NOMO-1 treated with dmso at 0.1 percent for 144 hours (cell line): Measurements from ENCODE around the gene ZBTB4.

ENCODE experiments used
- DNase-seq: peaks from one replicate; lab custom pipeline; 2025; ENCODE audit not compliant: unreplicated experiment; lab: John Stamatoyannopoulos, UW

The ZBTB4 gene

DNA sequence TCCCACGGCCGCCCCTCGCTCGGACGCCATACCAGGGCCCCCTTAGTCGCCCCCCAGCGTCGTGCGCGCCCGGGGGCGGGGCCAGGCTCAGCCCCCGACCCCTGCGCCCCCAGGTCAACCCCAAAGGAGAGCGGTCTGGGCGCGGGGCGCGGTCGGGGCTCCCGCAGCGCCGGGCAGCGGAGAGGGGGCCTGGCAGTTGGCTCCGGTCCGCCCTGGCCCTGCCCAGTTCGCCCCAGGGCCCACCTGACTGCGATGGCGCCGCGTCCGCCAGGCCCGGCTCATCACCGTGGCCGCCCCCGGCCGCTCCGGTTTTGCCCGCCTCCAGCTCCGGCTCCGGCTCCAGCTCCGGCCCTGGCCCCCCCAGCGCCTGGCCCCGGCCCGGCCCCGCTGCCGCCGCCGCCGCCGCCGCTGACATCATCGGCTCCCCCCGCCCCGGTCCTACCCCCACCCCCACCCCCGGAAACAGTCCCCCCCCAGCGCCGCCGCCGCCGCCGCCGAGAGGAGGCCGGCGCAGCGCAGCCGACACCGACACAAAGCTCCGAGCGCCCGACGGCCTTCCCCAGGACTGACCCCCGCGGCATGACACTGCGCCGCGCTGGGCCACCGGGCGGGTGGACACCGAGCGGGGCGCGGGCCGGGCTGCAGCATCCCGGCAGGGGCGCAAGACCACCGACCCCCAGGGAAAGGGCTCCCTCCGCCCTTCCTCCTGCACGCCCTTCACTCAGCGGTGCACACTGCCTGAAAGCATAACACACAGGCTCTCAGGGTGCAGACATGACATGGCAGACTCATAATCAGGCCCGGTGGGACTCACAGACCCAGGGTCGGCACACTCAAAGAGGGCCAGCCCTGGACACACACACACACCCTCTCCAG lies at the start of gene ZBTB4:
TSS of gene ZBTB4 (minus strand) at position 419 of the 876 bp plus-strand sequence. CDS start 12,830 bp downstream, outside the sequence.
- DNase-seq = no peak

DNA sequence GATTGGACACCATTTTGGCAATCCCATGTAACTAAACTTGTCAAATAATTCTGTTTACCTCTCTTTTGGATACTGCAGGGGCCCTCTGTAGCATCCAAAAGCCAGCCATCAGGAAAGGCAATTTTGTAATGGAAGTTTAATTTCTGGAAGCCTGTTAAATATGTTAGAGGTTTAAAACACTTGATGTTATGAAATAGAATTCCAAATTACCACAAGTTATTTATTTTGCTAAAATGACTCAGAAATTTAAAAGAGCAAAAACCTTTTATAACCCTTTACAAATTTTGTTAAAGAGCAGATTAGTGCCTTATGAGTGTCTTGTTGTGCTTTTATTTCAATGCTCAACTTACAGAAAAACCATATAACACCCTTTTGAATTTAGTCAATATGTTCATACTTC lies 49.4 kb upstream of the ZBTB4 start:
- no peak for DNase-seq

GRCh38 chr17:7523033-7523432 lies 43.6 kb upstream of the ZBTB4 start:
- DNase-seq = no peak

GRCh38 chr17:7515911-7516610 lies 36.6 kb upstream of the ZBTB4 start:
- DNase-seq = no peak

DNA sequence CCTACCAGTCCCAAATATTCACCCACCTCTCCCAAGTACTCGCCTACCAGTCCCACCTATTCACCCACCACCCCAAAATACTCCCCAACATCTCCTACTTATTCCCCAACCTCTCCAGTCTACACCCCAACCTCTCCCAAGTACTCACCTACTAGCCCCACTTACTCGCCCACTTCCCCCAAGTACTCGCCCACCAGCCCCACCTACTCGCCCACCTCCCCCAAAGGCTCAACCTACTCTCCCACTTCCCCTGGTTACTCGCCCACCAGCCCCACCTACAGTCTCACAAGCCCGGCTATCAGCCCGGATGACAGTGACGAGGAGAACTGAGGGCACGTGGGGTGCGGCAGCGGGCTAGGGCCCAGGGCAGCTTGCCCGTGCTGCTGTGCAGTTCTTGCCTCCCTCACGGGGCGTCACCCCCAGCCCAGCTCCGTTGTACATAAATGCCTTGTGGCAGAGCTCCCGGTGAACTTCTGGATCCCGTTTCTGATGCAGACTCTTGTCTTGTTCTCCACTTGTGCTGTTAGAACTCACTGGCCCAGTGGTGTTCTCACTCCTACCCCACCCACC lies 34.5 kb upstream of the ZBTB4 start:
- DNase-seq = no peak

- no peak for DNase-seq
These were observed 33.6 kb upstream of the ZBTB4 start for GRCh38 chr17:7512824-7513540.

DNA sequence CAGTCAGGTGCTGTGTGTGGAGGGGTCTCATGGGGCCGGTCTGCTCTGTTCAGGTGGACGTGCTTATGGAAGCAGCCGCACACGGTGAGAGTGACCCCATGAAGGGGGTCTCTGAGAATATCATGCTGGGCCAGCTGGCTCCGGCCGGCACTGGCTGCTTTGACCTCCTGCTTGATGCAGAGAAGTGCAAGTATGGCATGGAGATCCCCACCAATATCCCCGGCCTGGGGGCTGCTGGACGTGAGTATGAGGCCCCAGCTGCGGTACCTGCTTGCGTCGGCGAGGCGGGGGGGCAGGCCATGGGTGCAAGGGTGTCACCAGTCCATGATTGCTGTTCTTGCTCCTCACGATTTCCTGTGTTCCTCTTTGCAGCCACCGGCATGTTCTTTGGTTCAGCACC lies 32.7 kb upstream of the ZBTB4 start:
- DNase-seq = no peak

DNA sequence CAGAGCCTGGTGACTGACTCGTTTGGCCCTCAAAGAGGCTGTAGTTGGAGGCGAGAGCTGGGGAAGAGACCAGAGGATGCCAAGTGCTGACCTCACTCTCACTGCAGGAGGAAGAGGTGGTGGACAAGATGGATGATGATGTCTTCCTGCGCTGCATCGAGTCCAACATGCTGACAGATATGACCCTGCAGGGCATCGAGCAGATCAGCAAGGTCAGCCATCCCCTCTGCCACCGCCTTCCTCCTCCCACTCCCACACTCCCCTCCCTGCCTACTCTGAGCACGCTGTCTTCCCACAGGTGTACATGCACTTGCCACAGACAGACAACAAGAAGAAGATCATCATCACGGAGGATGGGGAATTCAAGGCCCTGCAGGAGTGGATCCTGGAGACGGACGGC lies 31.7 kb upstream of the ZBTB4 start:
- DNase-seq = no peak

DNA sequence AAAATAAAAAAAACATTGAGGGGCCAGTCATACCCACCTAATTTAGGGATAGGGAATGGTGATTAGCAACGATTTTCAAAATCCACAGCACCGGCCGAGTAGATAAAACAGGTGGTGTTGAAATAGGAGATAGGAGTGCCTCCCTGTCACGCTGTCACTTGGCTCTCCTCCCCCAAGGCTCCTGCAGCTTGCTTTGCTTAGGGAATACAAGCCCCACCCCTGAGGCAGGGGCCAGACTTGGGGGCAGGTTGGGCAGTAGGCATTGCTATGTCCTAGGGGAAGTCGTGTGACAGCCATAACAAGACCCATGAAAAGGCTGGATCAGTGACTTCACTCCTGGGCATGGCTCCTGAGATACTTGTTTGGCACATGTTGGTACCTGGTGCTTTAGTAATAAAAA lies 30.5 kb upstream of the ZBTB4 start:
- no peak for DNase-seq

GRCh38 chr17:7508846-7509245 lies 29.4 kb upstream of the ZBTB4 start:
- DNase-seq = no peak

- DNase-seq = no peak
These were observed 28.7 kb upstream of the ZBTB4 start for GRCh38 chr17:7508145-7508544.

DNA sequence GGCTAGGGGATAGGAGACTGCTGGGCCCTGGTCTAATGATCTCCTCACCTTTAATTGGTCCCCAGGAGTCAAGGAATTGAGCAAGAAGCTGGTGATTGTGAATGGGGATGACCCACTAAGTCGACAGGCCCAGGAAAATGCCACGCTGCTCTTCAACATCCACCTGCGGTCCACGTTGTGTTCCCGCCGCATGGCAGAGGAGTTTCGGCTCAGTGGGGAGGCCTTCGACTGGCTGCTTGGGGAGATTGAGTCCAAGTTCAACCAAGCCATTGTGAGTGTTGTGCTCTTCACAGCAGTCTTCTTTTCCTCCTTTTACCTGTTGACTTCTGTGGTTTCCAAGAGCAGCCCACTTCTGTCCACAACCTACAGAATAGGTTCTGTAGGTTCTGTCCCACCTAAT lies 24.1 kb upstream of the ZBTB4 start:
- no peak for DNase-seq

- no peak for DNase-seq
These were observed 23.6 kb upstream of the ZBTB4 start for GRCh38 chr17:7502987-7503386.

DNA sequence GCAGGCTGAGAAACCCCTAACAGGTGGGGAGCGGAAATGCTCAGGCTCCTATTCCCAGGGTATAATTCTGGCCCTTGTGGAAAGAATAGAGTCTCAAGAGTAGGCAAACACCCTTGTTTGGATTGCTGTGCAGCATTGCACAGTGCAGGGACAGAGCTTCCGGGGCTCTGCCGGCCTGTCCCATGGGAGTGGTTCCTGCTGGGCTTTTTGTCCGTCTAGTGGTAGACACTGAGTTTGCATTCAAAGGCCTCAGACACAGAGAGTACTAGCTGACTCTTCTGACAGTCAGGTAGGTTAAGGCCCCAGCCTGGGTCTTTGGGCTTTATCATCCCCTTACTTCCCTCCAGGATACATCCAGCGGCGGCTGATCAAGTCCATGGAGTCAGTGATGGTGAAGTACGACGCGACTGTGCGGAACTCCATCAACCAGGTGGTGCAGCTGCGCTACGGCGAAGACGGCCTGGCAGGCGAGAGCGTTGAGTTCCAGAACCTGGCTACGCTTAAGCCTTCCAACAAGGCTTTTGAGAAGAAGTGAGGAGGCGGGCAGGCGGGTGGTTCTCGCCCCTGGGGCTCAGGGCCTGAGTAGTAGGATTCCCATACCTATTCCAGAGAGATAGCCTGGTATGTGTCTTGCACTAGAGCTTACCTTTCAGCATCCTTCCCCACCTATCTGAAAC lies 22.9 kb upstream of the ZBTB4 start:
- DNase-seq = no peak

DNA sequence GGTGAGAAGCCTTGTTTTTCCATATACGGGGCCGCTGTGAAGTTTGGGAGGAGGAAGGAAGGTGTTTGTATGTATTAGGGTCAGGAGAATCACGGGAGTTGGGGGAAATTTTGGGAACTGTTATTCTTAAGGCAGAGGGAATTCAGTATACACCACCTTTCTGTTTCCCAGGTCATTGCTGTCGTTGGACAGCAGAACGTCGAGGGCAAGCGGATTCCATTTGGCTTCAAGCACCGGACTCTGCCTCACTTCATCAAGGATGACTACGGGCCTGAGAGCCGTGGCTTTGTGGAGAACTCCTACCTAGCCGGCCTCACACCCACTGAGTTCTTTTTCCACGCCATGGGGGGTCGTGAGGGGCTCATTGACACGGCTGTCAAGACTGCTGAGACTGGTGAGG lies 22.3 kb upstream of the ZBTB4 start:
- DNase-seq = no peak

DNA sequence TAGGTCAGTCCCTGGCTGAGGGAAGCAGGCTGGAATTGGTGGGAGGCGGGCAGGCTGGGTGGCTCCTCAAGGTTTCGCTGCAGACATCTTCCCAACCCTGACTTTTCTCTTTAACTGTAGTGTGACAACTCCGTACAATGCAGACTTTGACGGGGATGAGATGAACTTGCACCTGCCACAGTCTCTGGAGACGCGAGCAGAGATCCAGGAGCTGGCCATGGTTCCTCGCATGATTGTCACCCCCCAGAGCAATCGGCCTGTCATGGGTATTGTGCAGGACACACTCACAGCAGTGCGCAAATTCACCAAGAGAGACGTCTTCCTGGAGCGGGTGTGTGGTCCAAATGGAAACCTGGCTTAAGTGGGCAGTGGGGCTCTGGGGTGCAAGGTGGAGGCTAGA lies 19.7 kb upstream of the ZBTB4 start:
- no peak for DNase-seq

- no peak for DNase-seq
These were observed 18.2 kb upstream of the ZBTB4 start for GRCh38 chr17:7497636-7498035.

GRCh38 chr17:7497228-7497627 lies 17.8 kb upstream of the ZBTB4 start:
- DNase-seq = no peak

DNA sequence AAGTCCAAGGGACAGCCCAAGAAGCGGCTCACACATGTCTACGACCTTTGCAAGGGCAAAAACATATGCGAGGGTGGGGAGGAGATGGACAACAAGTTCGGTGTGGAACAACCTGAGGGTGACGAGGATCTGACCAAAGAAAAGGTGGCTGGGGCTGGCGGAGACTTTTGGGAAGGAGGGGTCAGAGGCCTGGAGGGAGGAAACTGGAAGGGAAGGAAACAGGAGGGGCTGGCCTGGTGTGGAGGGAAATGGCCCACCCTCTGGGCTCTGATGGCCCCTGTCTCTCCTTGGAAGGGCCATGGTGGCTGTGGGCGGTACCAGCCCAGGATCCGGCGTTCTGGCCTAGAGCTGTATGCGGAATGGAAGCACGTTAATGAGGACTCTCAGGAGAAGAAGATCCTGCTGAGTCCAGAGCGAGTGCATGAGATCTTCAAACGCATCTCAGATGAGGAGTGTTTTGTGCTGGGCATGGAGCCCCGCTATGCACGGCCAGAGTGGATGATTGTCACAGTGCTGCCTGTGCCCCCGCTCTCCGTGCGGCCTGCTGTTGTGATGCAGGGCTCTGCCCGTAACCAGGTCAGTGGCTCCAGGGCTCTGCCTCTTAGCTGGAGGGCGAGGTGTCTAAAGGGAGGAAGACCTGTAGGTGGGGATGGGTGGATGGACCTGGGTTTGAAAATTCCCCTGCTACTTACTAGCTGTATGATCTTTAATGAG lies 17.2 kb upstream of the ZBTB4 start:
- no peak for DNase-seq

- no peak for DNase-seq
These were observed 16.5 kb upstream of the ZBTB4 start for GRCh38 chr17:7495906-7496434.
